Measurements from ENCODE around the gene SLC43A3. TPM values are rescaled to one million over a fixed set of nuclear protein-coding genes. Genes with fewer than 3 reads are reported as not detected.

The SLC43A3 gene
- 9.7 and 16.4 TPM in 2 replicates for total RNA-seq (2014; rRNA removed; shearing (Covaris generic))

DNA sequence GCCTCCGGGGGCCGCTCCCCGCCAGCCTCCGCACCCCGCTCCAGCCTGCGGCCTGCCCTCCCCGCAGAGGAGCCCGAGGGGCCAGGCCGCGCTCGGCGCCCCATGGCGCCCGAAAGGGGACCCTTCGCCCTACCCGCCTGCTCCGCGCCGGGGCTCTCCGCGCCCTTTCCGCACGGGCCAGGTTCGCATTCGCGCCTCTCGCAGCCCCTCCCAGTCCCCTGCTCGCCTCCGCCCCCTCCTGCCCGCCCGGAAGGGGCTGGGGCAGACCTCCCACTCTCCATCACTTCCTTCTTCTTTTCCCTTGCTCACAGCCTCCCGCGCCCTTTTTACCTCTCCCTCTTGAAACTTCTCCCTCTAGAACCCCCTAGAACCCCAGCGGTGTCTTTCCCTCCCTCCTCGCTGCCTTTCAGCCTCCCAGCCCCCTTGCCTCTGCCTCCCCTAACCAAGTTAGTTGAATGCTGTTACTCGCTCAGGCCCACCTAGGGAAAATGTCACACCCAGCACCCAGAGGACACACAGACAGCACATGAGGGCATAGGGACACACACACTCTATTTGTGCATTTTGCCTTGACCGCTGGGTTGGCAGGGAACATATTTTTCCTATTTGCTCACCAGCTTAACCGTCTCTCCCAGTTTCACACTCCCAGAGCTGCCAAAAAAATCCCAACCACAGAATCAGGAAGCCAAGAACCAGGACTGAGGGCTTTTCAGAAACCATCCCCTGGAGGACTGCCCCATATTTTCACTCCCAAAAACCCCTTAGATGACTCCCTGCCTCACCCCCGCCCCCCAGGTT lies at the start of gene SLC43A3:
Gene SLC43A3, minus strand, starts transcription at position 193 of the 798 bp plus-strand sequence. CDS start 949 bp downstream, outside the sequence.
- DNase-seq = peak; percentile 92
- Histone ChIP-seq H3K27me3 (ENCODE audit: control insufficient read depth, insufficient read depth, low read length) (peaks cover 18% of the 10 kb centered on the region), H3K36me3 (replicated peaks; ENCODE audit: control insufficient read depth, insufficient read depth, low read length) (peaks cover 1% of the 10 kb centered on the region), H3K4me3 (ENCODE audit: insufficient read depth, low read depth, low read length) (peak within 1 kb of the TSS; percentile 54)

DNA sequence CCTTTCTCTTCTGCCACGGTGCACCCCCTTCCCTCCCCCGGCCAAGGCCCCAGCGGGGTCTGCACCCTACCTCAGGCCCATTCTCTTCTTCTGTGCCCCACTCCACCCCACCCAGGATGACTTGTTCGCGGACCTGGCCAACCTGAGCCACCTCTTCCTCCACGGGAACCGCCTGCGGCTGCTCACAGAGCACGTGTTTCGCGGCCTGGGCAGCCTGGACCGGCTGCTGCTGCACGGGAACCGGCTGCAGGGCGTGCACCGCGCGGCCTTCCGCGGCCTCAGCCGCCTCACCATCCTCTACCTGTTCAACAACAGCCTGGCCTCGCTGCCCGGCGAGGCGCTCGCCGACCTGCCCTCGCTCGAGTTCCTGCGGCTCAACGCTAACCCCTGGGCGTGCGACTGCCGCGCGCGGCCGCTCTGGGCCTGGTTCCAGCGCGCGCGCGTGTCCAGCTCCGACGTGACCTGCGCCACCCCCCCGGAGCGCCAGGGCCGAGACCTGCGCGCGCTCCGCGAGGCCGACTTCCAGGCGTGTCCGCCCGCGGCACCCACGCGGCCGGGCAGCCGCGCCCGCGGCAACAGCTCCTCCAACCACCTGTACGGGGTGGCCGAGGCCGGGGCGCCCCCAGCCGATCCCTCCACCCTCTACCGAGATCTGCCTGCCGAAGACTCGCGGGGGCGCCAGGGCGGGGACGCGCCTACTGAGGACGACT lies 49.3 kb upstream of the SLC43A3 start:
- peak; percentile 87 for DNase-seq
- H3K4me3 ChIP-seq (ENCODE audit: insufficient read depth, low read depth, low read length) = peak overlapping the region; percentile 46
- no peaks in the 10 kb centered on the region for H3K36me3 ChIP-seq (replicated peaks; ENCODE audit: control insufficient read depth, insufficient read depth, low read length)
- peaks cover 58% of the 10 kb centered on the region for H3K27me3 ChIP-seq (ENCODE audit: control insufficient read depth, insufficient read depth, low read length)

GRCh38 chr11:57475671-57476046 lies 48.7 kb upstream of the SLC43A3 start:
- H3K27me3 ChIP-seq (ENCODE audit: control insufficient read depth, insufficient read depth, low read length) = peaks cover 52% of the 10 kb centered on the region
- no peak overlapping the region; the same call in 1 of the 2 replicates for H3K4me3 ChIP-seq (ENCODE audit: insufficient read depth, low read depth, low read length)
- H3K36me3 ChIP-seq (replicated peaks; ENCODE audit: control insufficient read depth, insufficient read depth, low read length) = no peaks in the 10 kb centered on the region
- peak; percentile 65 for DNase-seq

- DNase-seq = no peak
- Histone ChIP-seq H3K27me3 (ENCODE audit: control insufficient read depth, insufficient read depth, low read length) (peaks cover 52% of the 10 kb centered on the region), H3K4me3 (ENCODE audit: insufficient read depth, low read depth, low read length) (no peak overlapping the region), H3K36me3 (replicated peaks; ENCODE audit: control insufficient read depth, insufficient read depth, low read length) (no peaks in the 10 kb centered on the region)
These were observed 48.3 kb upstream of the SLC43A3 start for GRCh38 chr11:57475191-57475590.

- Histone ChIP-seq H3K36me3 (replicated peaks; ENCODE audit: control insufficient read depth, insufficient read depth, low read length) (no peaks in the 10 kb centered on the region), H3K27me3 (ENCODE audit: control insufficient read depth, insufficient read depth, low read length) (peaks cover 52% of the 10 kb centered on the region), H3K4me3 (ENCODE audit: insufficient read depth, low read depth, low read length) (no peak overlapping the region)
- DNase-seq = peak; percentile 76
These were observed 47.8 kb upstream of the SLC43A3 start for GRCh38 chr11:57474803-57475115.

DNA sequence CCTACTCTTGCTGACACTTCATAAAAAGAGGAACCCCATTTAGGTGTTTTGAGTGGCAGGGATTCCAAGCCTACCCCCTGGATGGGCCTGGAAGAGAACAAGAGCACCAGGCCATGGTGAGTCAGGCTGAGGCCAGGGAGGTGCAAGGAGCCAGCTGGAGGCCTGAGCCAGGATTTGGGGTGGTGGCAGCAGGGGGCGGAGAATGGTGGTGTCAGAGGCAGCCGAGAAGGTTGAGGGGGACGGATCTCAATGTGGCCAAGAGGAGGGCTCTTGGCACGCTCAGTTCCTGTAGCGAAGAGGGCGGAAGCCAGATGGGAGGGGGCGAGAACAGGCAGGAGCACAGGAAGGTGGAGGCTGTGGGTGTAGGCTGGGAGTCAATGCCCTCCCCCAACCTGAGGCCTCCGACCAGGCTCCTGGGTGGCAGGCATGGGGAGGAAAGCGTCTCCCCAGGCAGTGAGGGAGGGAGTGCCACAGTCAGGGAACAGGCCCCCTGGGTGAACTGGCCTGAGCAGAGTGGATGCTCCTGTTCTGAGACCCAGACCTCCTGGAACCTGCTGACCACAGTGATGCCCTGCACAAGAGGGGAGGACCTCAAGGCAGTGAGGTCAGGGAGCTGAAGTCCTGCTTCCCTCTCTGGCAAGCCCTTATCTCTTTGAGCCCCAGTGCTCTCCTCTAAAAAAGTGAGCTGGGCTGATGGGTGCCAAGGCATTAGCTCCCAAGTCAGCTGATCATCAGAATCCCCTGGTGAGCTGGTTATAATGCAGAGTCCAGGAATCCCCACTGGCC lies 47.3 kb upstream of the SLC43A3 start:
- DNase-seq = peak; percentile 69
- Histone ChIP-seq H3K4me3 (ENCODE audit: insufficient read depth, low read depth, low read length) (no peak overlapping the region), H3K27me3 (ENCODE audit: control insufficient read depth, insufficient read depth, low read length) (peaks cover 49% of the 10 kb centered on the region), H3K36me3 (replicated peaks; ENCODE audit: control insufficient read depth, insufficient read depth, low read length) (no peaks in the 10 kb centered on the region)

- DNase-seq = peak; percentile 71
- Histone ChIP-seq H3K27me3 (ENCODE audit: control insufficient read depth, insufficient read depth, low read length) (peaks cover 46% of the 10 kb centered on the region), H3K4me3 (ENCODE audit: insufficient read depth, low read depth, low read length) (no peak overlapping the region), H3K36me3 (replicated peaks; ENCODE audit: control insufficient read depth, insufficient read depth, low read length) (no peaks in the 10 kb centered on the region)
These were observed 46.4 kb upstream of the SLC43A3 start for GRCh38 chr11:57473285-57473841.

DNA sequence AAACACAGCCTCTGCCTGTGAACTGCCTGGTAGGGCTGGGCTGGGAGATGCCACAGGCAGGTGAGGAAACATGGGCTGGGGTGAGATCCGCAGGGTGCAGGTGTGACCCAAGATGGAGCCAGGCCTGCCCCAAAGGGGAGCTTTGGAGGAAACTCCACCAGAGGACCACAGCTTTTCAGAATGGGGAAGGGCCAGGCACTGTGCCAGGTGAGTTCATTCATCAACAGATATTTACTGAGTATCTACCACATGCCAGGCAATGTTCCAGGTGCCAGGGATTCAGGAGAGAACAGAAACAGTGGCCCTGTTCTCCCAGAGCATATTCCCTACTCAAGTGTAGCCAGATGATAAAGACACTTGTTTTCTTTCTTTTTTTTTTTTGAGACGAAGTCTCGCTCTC lies 44.6 kb upstream of the SLC43A3 start:
- H3K4me3 ChIP-seq (ENCODE audit: insufficient read depth, low read depth, low read length) = no peak overlapping the region
- peaks cover 28% of the 10 kb centered on the region for H3K27me3 ChIP-seq (ENCODE audit: control insufficient read depth, insufficient read depth, low read length)
- H3K36me3 ChIP-seq (replicated peaks; ENCODE audit: control insufficient read depth, insufficient read depth, low read length) = no peaks in the 10 kb centered on the region
- no peak for DNase-seq

DNA sequence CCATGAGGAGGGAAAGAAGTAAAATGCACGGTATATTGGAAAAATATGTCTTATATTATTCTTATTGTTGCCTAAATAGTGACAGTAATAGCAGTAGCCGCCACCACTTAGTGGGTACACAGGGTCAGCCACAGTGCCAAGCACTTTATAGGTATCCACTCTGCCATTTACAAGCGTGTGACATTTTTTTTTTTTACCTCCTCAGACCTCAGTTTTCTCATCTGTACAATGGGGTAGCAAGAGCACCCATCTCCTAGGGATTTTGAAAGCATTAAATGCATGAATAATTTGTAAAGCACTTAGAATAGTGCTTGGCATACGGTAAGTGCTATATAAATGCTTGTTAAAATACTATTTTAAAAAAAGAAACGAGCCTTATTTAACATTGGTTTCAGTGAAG lies 42.3 kb upstream of the SLC43A3 start:
- Histone ChIP-seq H3K27me3 (ENCODE audit: control insufficient read depth, insufficient read depth, low read length) (peaks cover 14% of the 10 kb centered on the region), H3K4me3 (ENCODE audit: insufficient read depth, low read depth, low read length) (no peak overlapping the region), H3K36me3 (replicated peaks; ENCODE audit: control insufficient read depth, insufficient read depth, low read length) (no peaks in the 10 kb centered on the region)
- no peak for DNase-seq

- Histone ChIP-seq H3K27me3 (ENCODE audit: control insufficient read depth, insufficient read depth, low read length) (peaks cover 19% of the 10 kb centered on the region), H3K36me3 (replicated peaks; ENCODE audit: control insufficient read depth, insufficient read depth, low read length) (no peaks in the 10 kb centered on the region), H3K4me3 (ENCODE audit: insufficient read depth, low read depth, low read length) (no peak overlapping the region)
- no peak for DNase-seq
These were observed 41.4 kb upstream of the SLC43A3 start for GRCh38 chr11:57468276-57468675.

- DNase-seq = peak; percentile 70
- Histone ChIP-seq H3K27me3 (ENCODE audit: control insufficient read depth, insufficient read depth, low read length) (peaks cover 26% of the 10 kb centered on the region), H3K36me3 (replicated peaks; ENCODE audit: control insufficient read depth, insufficient read depth, low read length) (no peaks in the 10 kb centered on the region), H3K4me3 (ENCODE audit: insufficient read depth, low read depth, low read length) (no peak overlapping the region)
These were observed 40.7 kb upstream of the SLC43A3 start for GRCh38 chr11:57467508-57468157.

DNA sequence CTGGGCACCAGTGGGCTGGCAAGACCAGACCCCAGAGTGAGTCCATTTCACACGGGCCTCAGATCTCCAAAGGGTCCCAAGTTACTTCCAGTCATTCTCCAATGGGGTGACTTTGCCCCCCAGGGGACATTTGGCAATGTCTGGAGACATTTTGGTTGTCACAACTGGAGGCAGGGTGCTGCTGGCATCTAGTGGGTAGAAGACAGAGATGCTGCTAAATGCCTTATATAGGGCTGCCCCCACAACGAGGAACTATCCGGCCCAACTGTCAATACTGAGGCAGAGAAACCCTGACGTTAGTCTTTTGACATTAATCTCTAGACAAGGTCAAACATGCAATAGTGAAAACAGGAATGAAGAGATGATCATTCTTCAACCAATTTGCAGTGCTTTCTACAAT lies 39.8 kb upstream of the SLC43A3 start:
- peaks cover 35% of the 10 kb centered on the region for H3K27me3 ChIP-seq (ENCODE audit: control insufficient read depth, insufficient read depth, low read length)

DNA sequence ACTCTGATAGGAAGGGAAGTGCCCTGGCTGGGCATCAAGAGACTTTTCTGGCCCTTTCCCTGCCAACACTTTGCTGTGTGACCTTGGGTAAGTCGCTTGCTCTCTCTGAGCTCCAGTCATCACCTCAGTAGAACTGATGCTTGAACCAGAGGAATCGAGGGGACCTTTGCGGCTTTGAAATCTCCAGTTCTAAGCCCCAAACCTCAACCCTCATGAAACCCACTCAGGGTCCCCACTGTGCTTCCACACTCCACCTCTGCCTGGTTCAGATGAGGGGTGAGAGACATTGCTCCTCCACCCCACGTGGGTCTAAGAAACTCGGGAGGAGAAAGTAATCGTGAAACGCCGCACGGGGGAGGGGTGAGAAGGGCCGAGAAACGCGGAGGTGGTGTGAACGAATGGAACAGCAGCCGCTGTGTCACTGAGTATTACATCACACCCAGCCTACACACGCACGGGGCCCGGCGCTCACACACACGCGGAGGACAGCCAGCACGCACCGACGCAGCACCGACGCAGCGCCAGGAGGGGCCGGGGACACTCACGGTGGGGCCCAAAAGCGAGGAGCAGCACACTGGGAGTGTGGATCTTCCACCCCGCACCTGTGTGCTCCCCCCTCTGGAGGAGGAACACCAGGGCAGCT lies 37.7 kb upstream of the SLC43A3 start:
- Histone ChIP-seq H3K27me3 (ENCODE audit: control insufficient read depth, insufficient read depth, low read length) (peaks cover 47% of the 10 kb centered on the region), H3K4me3 (ENCODE audit: insufficient read depth, low read depth, low read length) (no peak overlapping the region)
- peak; percentile 74 for DNase-seq

More for the DNA sequence above, 39.8 kb upstream of the SLC43A3 start:
- Histone ChIP-seq H3K4me3 (ENCODE audit: insufficient read depth, low read depth, low read length) (no peak overlapping the region), H3K36me3 (replicated peaks; ENCODE audit: control insufficient read depth, insufficient read depth, low read length) (no peaks in the 10 kb centered on the region)
- no peak for DNase-seq

More for the DNA sequence above, 37.7 kb upstream of the SLC43A3 start:
- no peaks in the 10 kb centered on the region for H3K36me3 ChIP-seq (replicated peaks; ENCODE audit: control insufficient read depth, insufficient read depth, low read length)
